ENCODE results near the gene DIP2A.
"Not testable (repeated sequence)": the region's sequence is repeated elsewhere in the genome, so short reads cannot be mapped to it uniquely, and the experiment has no call there.

Gene DIP2A

GRCh38 chr21:46461909-46462308, 3.2 kb downstream of the DIP2A start:
- Histone ChIP-seq H4K20me1 (ENCODE audit: insufficient read depth) (no peaks in the 10 kb centered on the region), H2AFZ (ENCODE audit: low read depth) (no peak overlapping the region), H3K4me3 (IDR thresholded peaks at IDR 0.05; ENCODE audit: insufficient read depth, low read depth, low read length) (no peak overlapping the region), H3K36me3 (ENCODE audit: insufficient read depth) (no peaks in the 10 kb centered on the region), H3K4me2 (no peak overlapping the region), H3K79me2 (ENCODE audit: insufficient read depth, low read depth) (peaks cover 28% of the 10 kb centered on the region), H3K9ac (no peak overlapping the region), H3K27me3 (ENCODE audit: insufficient read depth, low read depth) (no peaks in the 10 kb centered on the region), H3K4me1 (ENCODE audit: low read depth, poor library complexity, severe bottlenecking) (peaks cover 14% of the 10 kb centered on the region), H3K27ac (no peak overlapping the region)
- TF ChIP-seq CTCF (conservative IDR thresholded peaks at IDR 0.05; ENCODE audit: low read depth, low read length) = no peak

- not testable (repeated sequence) for H3K4me3 ChIP-seq (IDR thresholded peaks at IDR 0.05; ENCODE audit: insufficient read depth, low read depth, low read length); H3K27me3 ChIP-seq (ENCODE audit: insufficient read depth, low read depth); H2AFZ ChIP-seq (ENCODE audit: low read depth); H3K27ac ChIP-seq; H3K4me1 ChIP-seq (ENCODE audit: low read depth, poor library complexity, severe bottlenecking); H3K9ac ChIP-seq; H3K79me2 ChIP-seq (ENCODE audit: insufficient read depth, low read depth); H4K20me1 ChIP-seq (ENCODE audit: insufficient read depth); H3K36me3 ChIP-seq (ENCODE audit: insufficient read depth); H3K4me2 ChIP-seq
Measured at GRCh38 chr21:46465153-46465552, 6.5 kb downstream of the DIP2A start.

GRCh38 chr21:46465651-46466050, 7.0 kb downstream of the DIP2A start:
- no peaks in the 10 kb centered on the region for H3K27me3 ChIP-seq (ENCODE audit: insufficient read depth, low read depth)
- H3K4me2 ChIP-seq = no peak overlapping the region
- H3K4me3 ChIP-seq (IDR thresholded peaks at IDR 0.05; ENCODE audit: insufficient read depth, low read depth, low read length) = no peak overlapping the region
- no peaks in the 10 kb centered on the region for H3K4me1 ChIP-seq (ENCODE audit: low read depth, poor library complexity, severe bottlenecking)
- no peak for TF ChIP-seq CTCF (conservative IDR thresholded peaks at IDR 0.05; ENCODE audit: low read depth, low read length)
- no peak overlapping the region for H3K27ac ChIP-seq
- H4K20me1 ChIP-seq (ENCODE audit: insufficient read depth) = no peaks in the 10 kb centered on the region
- no peaks in the 10 kb centered on the region for H3K36me3 ChIP-seq (ENCODE audit: insufficient read depth)
- peaks cover 2% of the 10 kb centered on the region for H3K79me2 ChIP-seq (ENCODE audit: insufficient read depth, low read depth)
- no peak overlapping the region for H3K9ac ChIP-seq
- H2AFZ ChIP-seq (ENCODE audit: low read depth) = no peak overlapping the region

- Histone ChIP-seq H3K36me3 (ENCODE audit: insufficient read depth) (no peaks in the 10 kb centered on the region), H3K9ac (no peak overlapping the region), H3K27me3 (ENCODE audit: insufficient read depth, low read depth) (no peaks in the 10 kb centered on the region), H4K20me1 (ENCODE audit: insufficient read depth) (no peaks in the 10 kb centered on the region), H2AFZ (ENCODE audit: low read depth) (no peak overlapping the region), H3K4me3 (IDR thresholded peaks at IDR 0.05; ENCODE audit: insufficient read depth, low read depth, low read length) (no peak overlapping the region), H3K27ac (no peak overlapping the region), H3K4me1 (ENCODE audit: low read depth, poor library complexity, severe bottlenecking) (no peaks in the 10 kb centered on the region), H3K79me2 (ENCODE audit: insufficient read depth, low read depth) (no peaks in the 10 kb centered on the region), H3K4me2 (no peak overlapping the region)
- no peak for TF ChIP-seq CTCF (conservative IDR thresholded peaks at IDR 0.05; ENCODE audit: low read depth, low read length)
Measured at GRCh38 chr21:46468108-46468774, 9.6 kb downstream of the DIP2A start.

GRCh38 chr21:46469275-46469674, 10.6 kb downstream of the DIP2A start:
- Histone ChIP-seq H3K36me3 (ENCODE audit: insufficient read depth) (no peaks in the 10 kb centered on the region), H3K4me1 (ENCODE audit: low read depth, poor library complexity, severe bottlenecking) (no peaks in the 10 kb centered on the region), H3K4me3 (IDR thresholded peaks at IDR 0.05; ENCODE audit: insufficient read depth, low read depth, low read length) (no peak overlapping the region), H3K27me3 (ENCODE audit: insufficient read depth, low read depth) (no peaks in the 10 kb centered on the region), H3K9ac (no peak overlapping the region), H4K20me1 (ENCODE audit: insufficient read depth) (no peaks in the 10 kb centered on the region), H3K27ac (no peak overlapping the region), H3K4me2 (no peak overlapping the region), H2AFZ (ENCODE audit: low read depth) (no peak overlapping the region), H3K79me2 (ENCODE audit: insufficient read depth, low read depth) (no peaks in the 10 kb centered on the region)
- TF ChIP-seq CTCF (conservative IDR thresholded peaks at IDR 0.05; ENCODE audit: low read depth, low read length) = no peak
